Liver (tissue), 3 donors: ENCODE data around the gene USP9X.

ENCODE experiments used
- GABPA ChIP-seq, 2 donors: IDR thresholded peaks in 1 of 2; conservative IDR thresholded peaks in 1 of 2; 2 replicates each; pipeline ENCODE4 v1.6.1; 2016; ENCODE audit warnings: antibody characterized with exemption in 2 of 2, mild to moderate bottlenecking in 1 of 2, moderate library complexity in 1 of 2
- JUND ChIP-seq, 2 donors: IDR thresholded peaks; 2 replicates each; pipeline ENCODE4 v1.6.1; 2016; ENCODE audit warnings: antibody characterized with exemption in 2 of 2
- RAD21 ChIP-seq, 2 donors: IDR thresholded peaks; 2 replicates each; pipeline ENCODE4 v1.6.1; 2016; ENCODE audit warnings: antibody characterized with exemption in 2 of 2, mild to moderate bottlenecking in 2 of 2
- REST ChIP-seq: IDR thresholded peaks from 2 replicates; pipeline ENCODE4 v1.6.1; 2016; ENCODE audit warnings: antibody characterized with exemption, mild to moderate bottlenecking
- TAF1 ChIP-seq: conservative IDR thresholded peaks from 2 replicates; pipeline ENCODE4 v1.6.1; 2016; ENCODE audit warnings: antibody characterized with exemption, mild to moderate bottlenecking
- YY1 ChIP-seq: IDR thresholded peaks from 2 replicates; pipeline ENCODE4 v1.6.1; 2016; ENCODE audit warnings: antibody characterized with exemption, mild to moderate bottlenecking
- TF ChIP-seq, protein P1 (sequence below): fragments of 150-350 bp; IDR thresholded peaks from 2 replicates; pipeline ENCODE4 v1.5.1; 2017; ENCODE audit warnings: improper control_type of control experiment, low read depth, low read length; ENCODE audit not compliant: missing input control
- TF ChIP-seq, protein P2 (sequence below): IDR thresholded peaks from 2 replicates; pipeline ENCODE4 v1.6.1; 2016; ENCODE audit warnings: antibody characterized with exemption
- TF ChIP-seq, protein P3 (sequence below): IDR thresholded peaks from 2 replicates; pipeline ENCODE4 v1.6.1; 2016; ENCODE audit warnings: antibody characterized with exemption
- donor health status: healthy.
- donor health status: healthy.

GRCh38 chrX:41152221-41152620, 67.0 kb downstream of the USP9X start:
- TF ChIP-seq JUND (IDR thresholded peaks at IDR 0.05) (no peak), YY1 (no peak), REST (no peak), TAF1 (no peak), GABPA (IDR thresholded peaks at IDR 0.05 in 1 of 2, conservative IDR thresholded peaks at IDR 0.05 in 1 of 2) (no peak), RAD21 (IDR thresholded peaks at IDR 0.05) (no peak)
- TF ChIP-seq, protein P1, sequence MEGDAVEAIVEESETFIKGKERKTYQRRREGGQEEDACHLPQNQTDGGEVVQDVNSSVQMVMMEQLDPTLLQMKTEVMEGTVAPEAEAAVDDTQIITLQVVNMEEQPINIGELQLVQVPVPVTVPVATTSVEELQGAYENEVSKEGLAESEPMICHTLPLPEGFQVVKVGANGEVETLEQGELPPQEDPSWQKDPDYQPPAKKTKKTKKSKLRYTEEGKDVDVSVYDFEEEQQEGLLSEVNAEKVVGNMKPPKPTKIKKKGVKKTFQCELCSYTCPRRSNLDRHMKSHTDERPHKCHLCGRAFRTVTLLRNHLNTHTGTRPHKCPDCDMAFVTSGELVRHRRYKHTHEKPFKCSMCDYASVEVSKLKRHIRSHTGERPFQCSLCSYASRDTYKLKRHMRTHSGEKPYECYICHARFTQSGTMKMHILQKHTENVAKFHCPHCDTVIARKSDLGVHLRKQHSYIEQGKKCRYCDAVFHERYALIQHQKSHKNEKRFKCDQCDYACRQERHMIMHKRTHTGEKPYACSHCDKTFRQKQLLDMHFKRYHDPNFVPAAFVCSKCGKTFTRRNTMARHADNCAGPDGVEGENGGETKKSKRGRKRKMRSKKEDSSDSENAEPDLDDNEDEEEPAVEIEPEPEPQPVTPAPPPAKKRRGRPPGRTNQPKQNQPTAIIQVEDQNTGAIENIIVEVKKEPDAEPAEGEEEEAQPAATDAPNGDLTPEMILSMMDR = no peak
- TF ChIP-seq, protein P2, sequence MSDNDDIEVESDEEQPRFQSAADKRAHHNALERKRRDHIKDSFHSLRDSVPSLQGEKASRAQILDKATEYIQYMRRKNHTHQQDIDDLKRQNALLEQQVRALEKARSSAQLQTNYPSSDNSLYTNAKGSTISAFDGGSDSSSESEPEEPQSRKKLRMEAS = no peak
- TF ChIP-seq, protein P3, sequence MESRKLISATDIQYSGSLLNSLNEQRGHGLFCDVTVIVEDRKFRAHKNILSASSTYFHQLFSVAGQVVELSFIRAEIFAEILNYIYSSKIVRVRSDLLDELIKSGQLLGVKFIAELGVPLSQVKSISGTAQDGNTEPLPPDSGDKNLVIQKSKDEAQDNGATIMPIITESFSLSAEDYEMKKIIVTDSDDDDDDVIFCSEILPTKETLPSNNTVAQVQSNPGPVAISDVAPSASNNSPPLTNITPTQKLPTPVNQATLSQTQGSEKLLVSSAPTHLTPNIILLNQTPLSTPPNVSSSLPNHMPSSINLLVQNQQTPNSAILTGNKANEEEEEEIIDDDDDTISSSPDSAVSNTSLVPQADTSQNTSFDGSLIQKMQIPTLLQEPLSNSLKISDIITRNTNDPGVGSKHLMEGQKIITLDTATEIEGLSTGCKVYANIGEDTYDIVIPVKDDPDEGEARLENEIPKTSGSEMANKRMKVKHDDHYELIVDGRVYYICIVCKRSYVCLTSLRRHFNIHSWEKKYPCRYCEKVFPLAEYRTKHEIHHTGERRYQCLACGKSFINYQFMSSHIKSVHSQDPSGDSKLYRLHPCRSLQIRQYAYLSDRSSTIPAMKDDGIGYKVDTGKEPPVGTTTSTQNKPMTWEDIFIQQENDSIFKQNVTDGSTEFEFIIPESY = no peak
